ENCODE data around the gene CCDC192.

The CCDC192 gene

GRCh38 chr5:127985811-127986325, 282.7 kb downstream of the CCDC192 start:
- DNase-seq (ENCODE audit: low read depth) = no peak

GRCh38 chr5:127987354-127988145, 284.4 kb downstream of the CCDC192 start:
- no peak for DNase-seq (ENCODE audit: low read depth)

- no peak for DNase-seq (ENCODE audit: low read depth)
These were observed 285.1 kb downstream of the CCDC192 start for GRCh38 chr5:127988146-127988760.
